GM18526 (cell line): ENCODE data around the gene LHX2.

ENCODE experiments used
- POLR2A ChIP-seq: IDR thresholded peaks from 3 replicates; pipeline ENCODE4 v1.6.1; 2011; ENCODE audit not compliant: insufficient read length; ENCODE audit errors: extremely low read depth

Gene LHX2

DNA sequence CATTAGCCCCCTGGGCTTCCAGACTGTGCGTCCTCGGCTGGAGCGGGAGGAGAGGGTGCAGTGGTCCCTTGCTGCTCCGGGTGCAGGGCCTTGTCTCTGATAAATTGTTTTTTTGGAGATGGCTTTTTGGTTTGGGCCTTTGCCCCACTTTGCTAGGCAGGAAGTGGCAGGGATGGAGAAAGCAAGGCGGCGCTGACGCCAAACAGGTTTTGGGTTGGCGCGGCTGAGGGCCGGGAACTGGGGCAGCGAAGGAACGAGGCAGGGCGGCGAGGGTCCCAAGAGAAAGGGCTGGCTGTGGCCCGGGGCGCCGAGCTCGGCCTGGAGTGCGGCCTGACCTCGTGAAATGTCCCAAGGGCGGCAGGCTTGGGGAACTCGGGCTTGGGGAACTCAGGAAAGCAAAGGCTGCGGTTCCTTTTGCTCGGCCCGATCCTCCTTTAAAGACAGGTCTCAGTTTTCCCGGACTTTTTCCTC is 4.1 kb downstream of the LHX2 start:
- TF ChIP-seq POLR2A, result no peak

DNA sequence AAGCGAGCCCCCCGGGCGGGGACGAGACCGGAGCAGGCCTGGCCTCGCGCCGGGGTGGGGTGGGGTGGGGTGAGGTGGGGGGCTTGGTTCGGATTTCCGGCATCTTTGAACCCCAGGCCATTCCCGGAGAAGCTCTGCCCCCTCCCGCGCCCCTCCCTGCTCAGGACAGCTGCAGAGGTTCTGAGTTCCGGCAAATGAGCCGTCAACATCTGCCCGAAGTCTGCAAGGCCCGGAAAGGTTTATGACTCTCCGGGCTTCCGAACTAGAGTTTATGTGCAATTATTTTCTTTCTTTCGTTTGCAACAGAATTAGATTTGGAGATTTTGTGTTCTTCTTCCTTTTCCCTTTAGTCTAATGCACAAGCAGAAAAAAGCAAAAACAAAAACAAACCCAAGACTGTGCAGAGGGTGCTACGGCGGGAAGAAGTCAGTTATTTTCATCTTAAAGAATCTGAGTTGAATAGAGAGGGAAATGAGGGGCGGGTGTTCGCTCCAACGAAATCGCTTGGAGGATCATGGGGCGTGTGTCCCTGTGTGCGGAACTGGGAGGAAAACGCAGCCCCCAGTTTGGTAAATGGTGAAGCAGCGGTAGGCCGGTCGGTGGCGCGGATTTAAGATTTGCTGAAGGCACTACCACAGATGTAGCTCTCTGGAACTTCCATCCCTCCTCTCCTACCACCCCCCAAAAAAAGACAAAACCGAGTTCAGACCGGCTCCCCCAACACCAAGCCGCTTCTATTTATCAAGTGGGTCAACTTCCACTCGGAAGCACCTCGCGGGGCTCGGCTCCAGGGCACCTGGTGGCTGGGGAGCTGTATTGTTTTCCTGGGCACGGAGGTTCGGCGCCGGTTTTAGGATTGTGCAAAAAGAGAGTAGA is 4.8 kb downstream of the LHX2 start:
- no peak for TF ChIP-seq POLR2A

DNA sequence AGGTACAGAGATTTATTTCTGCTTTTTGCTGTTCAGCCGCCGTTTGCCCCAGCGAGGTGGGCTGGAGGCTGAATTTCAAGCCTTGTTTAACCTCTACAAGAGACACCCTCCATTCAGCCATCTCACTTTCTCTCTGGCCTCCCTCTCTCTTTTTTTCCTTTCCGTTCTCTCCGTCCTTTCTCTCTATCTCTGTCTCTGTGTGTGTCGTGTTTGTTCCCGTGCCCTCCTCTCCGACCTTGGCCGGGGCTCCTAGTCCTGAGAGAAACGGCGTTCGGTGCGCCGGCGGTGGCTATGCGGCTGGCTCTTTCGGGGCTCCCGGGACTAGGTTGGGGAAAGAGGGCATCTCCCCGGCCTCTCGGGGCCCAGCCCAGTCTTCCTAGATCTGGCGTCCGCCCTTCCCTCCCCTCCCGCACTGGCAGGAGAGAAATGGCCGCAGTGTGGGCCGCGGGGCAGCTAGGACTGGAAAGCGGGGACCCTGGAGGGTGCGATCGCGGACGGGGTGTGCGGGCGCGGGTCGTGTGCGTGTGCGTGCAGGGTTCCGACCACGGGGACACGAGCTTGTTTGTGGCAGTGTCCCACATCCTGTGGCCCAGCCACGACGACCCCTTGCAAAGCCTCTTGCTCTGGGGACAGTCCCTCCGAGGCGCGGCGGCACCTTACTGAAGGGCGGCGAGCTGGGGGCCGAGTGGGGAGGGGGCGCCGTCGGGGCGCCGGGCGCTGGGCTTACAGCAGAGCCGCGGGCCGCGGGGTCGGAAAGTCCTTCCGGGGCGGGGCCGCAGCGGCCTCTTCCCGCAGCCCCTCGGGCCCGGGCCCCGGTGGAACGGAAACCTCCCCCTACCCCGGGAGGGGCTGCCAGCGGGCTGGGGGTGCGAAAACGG is 5.7 kb downstream of the LHX2 start:
- TF ChIP-seq POLR2A, result no peak

DNA sequence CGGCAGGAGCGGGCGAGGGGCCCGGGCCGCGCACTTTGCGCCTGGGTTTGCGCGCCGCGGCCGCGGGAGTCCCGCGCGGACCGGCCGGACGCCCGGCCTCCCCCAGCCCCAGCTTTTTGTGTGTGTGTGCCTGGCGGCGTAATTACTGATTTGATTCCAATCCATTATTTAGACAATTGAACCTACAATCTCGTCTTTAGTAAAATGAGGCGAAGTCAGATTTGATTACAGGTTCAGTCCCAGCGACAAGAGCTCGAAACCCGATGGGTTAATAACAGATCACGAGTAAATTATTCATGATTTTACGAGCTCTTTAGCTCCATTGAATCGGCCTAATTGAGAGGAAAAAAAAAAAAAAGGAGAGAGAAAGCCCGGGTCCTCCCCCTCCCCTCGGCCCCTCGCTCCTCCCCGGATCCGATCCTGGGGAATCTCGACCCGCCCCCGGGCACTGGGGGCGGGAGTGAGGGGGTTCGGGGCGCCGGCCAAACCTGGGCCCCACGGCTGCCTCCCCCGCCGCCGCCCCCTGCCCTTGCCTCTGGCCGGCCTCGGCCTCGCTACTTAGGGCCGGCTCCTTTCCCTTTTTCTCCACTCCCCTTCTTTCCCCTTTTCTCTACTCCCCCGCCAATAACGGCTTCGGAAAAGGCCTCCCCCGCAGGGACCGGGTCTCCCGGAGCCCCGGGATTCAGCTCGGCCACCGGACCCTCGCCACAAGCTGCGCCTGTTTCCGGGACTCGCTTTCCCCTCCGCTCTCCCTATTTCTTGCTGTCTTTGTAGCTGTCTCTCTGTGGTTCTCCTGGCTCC is 6.6 kb downstream of the LHX2 start:
- no peak for TF ChIP-seq POLR2A

DNA sequence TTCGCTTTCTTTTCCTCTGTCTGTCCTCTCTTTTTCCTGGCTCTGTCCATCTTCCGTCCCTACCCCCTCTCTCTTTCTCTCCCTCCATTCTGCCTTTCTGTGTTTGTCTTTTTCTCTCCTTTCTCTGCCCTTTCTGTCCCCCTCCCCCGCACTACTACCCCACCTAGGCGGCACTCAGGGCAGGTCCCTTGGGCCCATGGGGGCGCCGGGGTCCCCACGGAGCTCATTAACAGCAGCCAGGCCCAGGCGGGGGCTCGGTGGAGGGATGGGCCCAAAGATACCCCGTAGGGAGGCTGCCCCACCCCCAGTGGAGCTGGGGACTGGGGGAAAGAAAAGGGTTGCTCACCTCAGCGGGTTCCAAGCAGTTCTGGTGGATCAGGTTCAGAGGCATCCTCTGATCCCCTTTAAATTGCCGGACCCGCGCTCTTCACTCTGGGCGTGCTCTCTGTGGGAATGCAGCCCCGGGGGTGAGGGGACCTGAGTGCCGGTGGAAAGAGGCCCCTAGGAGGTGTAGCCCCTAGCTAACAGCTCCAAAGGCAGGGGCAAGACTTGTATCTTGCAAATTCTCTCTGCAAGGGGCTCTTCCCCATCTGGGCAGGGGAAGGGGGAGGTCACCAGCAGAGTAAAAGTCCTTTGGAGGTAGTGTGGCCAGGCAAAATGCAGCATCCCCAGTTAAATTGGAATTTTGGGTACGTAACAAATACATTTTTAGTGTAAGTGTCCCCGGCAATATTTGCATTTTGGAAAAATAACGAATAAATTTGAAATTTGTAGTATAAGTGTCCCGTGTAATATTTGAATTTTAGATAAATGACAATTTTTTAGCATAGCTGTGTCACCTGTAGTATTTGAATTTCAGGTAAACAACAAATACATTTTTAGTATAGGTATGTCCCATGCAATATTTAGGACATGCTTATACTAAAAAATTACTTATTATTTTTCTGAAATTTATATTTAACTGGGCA is 7.4 kb downstream of the LHX2 start:
- TF ChIP-seq POLR2A, result no peak

DNA sequence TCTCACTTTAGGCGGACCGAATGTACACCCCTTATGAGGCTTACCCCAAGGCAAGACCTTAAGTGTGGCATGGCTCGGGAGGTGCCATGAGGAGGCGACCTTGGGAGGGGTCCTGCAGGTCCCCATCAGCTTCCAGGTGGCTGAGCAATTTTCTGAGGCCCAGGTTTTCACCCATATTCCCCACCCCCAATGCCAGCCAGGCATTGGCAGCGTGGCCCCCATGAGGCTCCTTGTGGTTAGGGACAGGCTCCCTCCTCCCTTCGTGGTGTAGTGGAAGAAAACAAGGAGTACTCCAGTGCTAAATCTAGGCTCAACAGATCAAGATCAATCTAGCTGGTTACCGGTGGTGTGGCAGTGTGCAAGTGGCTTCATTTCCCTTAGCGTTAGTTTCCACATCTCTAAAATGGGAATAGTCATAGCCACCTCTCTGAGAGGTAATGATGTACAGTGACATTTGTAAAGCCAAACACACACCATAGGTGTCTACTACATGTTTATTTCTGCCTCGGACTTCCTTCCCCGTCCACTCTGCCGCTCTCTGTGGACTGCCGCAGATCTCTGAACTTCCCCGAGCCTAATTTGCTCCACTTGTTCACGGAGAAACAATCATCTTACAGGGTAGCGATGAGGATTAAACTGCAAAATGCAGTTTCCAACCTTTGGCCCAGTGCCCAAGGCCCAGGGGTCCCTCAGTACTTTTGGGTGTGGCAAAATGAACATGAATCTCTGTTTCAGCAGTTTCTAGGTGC is 8.4 kb downstream of the LHX2 start:
- no peak for TF ChIP-seq POLR2A

DNA sequence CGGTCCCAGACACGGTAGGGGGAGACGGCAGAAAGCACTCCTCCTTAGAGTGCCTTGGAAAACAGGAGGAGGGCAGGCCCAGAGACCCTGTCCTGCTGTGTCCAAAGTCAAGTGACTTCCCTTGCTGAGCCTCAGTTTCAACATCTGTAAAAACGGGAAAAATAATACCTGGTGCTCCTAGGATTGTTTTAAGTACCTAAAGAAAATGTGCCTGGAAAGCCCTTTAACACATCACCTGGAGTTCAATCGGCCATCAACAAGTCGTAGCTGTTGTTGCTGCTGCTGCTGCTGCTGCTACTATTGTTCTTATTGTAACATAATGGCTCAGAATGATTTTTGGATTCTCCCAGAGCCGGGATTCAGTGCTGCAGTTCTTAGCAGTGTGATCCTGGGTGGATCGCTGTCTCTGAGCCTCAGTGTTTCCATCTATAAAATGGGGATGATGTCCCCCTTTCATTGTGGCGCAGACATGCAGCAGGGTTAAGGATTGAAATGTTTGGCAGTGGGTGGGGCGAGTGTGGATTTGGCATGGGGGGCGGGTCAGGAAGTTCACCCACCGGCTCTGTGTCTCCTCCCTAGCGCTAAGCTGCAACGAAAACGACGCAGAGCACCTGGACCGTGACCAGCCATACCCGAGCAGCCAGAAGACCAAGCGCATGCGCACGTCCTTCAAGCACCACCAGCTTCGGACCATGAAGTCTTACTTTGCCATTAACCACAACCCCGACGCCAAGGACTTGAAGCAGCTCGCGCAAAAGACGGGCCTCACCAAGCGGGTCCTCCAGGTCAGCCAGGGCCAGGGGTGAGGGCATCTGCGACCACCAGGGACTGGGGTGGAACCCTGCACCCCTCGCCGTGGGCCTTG is 9.2 kb downstream of the LHX2 start:
- no peak for TF ChIP-seq POLR2A

DNA sequence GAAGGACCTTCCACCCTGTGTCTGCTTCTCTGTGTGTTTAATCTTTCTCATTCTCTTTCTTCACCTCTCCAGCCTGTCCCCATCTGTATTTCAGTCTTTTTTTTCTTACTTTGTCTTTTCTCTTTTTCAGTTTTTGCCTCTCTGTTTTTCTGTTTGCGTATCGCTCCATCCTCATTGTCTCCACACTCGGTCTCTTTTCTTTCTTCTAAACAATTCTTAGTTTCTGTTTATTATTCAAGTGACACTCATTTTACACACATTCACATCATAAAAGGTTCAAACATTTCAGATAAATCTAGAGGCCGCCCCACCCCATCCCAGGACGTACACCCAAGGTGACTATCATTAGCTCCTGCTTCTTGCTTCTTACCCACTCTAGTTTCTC is 9.8 kb downstream of the LHX2 start:
- no peak for TF ChIP-seq POLR2A

DNA sequence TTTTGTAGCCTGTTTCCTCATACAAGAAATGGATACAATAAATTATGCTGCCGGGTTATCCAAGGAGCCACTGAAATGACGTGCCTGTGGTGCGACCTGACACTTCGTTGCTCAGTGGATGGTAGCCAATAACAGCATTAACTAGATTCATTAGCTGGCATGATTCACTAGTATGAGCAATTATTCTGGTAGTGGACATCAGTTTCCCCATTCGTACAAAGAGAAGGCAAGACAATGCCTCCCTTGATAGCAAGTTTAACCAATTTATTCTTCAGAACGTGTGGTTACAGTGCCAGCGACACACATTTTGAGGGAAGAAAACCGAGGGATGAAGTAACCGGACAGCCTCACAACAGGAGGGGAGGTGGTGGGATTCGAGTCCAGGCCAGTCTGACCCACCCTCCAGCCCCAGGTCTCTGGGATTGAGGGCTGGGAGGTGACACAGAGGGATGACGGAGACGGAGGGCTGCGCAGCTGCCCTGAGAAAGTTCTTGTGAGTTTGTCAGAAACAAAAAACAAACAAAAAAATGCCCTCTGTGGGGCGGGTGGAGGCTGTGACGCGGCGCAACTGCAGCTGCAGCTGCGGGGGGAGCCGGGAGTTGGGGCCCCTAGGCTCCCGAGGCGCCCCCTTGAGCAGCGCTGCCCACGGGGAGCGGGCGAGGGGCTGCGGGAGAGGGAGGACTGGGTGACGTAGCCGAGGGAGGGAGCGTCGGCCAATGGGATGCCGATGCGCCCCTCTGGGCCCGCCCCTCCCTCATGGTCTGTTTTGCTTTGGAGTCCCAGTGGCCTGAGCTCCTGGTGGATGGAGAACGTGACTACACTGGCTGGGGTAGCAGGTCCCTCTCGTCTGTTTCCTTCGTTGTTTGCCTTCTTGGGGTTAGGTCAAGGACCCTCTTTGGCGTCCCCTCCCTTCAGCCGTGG is 10.9 kb downstream of the LHX2 start:
- TF ChIP-seq POLR2A, result no peak

DNA sequence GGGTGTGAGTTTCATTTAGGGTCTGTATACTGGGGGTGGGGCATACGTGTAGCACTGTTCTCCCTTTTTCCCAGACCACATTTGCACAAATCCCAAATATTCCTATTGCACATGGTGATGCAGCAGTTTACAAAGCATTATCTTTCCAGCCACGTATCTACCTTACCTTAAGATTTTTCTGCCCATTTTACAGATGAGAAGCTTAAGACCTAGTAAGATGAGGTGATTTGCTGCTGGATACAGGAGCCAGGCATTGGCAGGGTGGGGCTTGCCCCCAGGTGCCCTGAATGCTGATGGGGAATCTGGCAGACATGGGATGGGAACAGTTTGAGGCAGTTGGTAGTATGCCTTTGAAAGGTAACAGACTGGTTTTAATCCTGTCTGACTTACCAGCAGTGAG is 12.5 kb downstream of the LHX2 start:
- no peak for TF ChIP-seq POLR2A

DNA sequence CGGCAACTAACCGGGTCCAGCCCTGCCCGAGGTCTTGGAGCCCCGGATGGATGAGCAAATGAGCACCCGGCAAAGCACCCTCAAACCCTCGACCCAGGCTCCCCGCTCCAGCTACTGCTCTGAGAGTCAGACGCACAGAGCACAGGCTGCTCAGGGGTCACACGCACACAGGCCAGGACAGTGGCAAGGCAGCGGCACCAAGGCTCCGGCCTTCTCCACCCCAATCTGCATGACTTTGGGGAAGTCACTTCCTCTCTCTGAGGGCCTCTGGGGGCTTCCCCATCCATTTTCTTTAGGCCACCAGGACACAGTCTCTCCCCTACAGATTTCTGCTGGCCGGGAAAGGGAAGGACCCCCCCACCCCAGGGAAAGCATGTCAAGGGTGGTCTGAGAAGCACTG is 18.0 kb downstream of the LHX2 start:
- no peak for TF ChIP-seq POLR2A

DNA sequence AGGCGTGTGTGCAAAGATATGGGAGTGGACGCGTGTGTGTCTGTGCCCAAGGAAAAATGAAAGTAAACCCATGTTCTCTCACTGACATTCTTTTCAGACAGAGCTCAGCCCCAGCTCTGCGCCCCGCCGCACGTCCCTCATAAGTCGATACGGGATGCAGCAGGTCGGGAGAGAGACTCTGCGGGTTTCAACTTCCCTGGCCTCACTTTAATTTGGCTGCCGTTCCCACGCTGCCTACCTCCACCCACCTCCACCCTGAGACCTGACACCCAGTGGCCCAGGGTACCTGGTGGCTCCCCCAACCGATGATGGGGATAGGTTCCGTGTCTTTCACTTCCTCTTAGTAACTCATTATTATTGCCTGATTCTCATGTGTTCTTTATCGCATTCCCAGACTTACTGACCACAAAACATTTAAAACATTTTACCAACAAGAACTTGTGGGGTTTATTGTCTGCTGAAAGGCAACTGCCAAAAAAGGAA is 19.4 kb downstream of the LHX2 start:
- no peak for TF ChIP-seq POLR2A

DNA sequence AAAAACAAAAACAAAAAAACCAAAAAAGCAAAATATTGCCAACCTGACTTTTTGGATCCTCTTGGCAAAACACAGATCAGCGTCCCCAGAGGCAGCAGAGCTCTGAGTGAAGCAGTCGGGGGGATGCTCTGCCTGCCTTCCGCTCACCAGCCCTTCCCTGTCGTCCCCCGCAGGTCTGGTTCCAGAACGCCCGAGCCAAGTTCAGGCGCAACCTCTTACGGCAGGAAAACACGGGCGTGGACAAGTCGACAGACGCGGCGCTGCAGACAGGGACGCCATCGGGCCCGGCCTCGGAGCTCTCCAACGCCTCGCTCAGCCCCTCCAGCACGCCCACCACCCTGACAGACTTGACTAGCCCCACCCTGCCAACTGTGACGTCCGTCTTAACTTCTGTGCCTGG is 20.7 kb downstream of the LHX2 start:
- no peak for TF ChIP-seq POLR2A
